ENCODE results near the gene AUTS2.

Gene AUTS2

GRCh38 chr7:70383066-70383782, 784.9 kb downstream of the AUTS2 start:
- no peak for DNase-seq (ENCODE audit: low read depth in 1 of 2, low spot score in 1 of 2)
- no peak for TF ChIP-seq SPI1 (IDR thresholded peaks at IDR 0.05; ENCODE audit: borderline replicate concordance, low read depth)
- H3K27ac ChIP-seq (replicated peaks) = no peak overlapping the region
- no peaks in the 10 kb centered on the region for H3K27me3 ChIP-seq (ENCODE audit: insufficient read depth, poor library complexity, severe bottlenecking)
- H3K4me3 ChIP-seq (replicated peaks; ENCODE audit: insufficient read depth, low read length) = no peak overlapping the region

- Histone ChIP-seq H3K4me3 (replicated peaks; ENCODE audit: insufficient read depth, low read length) (no peak overlapping the region), H3K27ac (replicated peaks) (no peak overlapping the region), H3K27me3 (ENCODE audit: insufficient read depth, poor library complexity, severe bottlenecking) (no peaks in the 10 kb centered on the region)
- TF ChIP-seq SPI1 (IDR thresholded peaks at IDR 0.05; ENCODE audit: borderline replicate concordance, low read depth) (no peak), REST (IDR thresholded peaks at IDR 0.05; ENCODE audit: insufficient replicate concordance, low read depth) (no peak), GABPA (IDR thresholded peaks at IDR 0.05; ENCODE audit: low read depth) (no peak), POLR2AphosphoS5 (IDR thresholded peaks at IDR 0.05; ENCODE audit: low read depth) (no peak)
- TF ChIP-seq, protein P1, sequence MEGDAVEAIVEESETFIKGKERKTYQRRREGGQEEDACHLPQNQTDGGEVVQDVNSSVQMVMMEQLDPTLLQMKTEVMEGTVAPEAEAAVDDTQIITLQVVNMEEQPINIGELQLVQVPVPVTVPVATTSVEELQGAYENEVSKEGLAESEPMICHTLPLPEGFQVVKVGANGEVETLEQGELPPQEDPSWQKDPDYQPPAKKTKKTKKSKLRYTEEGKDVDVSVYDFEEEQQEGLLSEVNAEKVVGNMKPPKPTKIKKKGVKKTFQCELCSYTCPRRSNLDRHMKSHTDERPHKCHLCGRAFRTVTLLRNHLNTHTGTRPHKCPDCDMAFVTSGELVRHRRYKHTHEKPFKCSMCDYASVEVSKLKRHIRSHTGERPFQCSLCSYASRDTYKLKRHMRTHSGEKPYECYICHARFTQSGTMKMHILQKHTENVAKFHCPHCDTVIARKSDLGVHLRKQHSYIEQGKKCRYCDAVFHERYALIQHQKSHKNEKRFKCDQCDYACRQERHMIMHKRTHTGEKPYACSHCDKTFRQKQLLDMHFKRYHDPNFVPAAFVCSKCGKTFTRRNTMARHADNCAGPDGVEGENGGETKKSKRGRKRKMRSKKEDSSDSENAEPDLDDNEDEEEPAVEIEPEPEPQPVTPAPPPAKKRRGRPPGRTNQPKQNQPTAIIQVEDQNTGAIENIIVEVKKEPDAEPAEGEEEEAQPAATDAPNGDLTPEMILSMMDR (IDR thresholded peaks at IDR 0.05; ENCODE audit: insufficient read depth, low read length) = no peak
- no peak for DNase-seq (ENCODE audit: low read depth in 1 of 2, low spot score in 1 of 2)
Measured at GRCh38 chr7:70384024-70384423, 785.7 kb downstream of the AUTS2 start.

- no peaks in the 10 kb centered on the region for H3K27me3 ChIP-seq (ENCODE audit: insufficient read depth, poor library complexity, severe bottlenecking)
- H3K4me3 ChIP-seq (replicated peaks; ENCODE audit: insufficient read depth, low read length) = no peak overlapping the region
- no peak for DNase-seq (ENCODE audit: low read depth in 1 of 2, low spot score in 1 of 2)
- TF ChIP-seq, protein P1 (IDR thresholded peaks at IDR 0.05; ENCODE audit: insufficient read depth, low read length) = no peak
- TF ChIP-seq GABPA (IDR thresholded peaks at IDR 0.05; ENCODE audit: low read depth) (no peak), POLR2AphosphoS5 (IDR thresholded peaks at IDR 0.05; ENCODE audit: low read depth) (no peak), REST (IDR thresholded peaks at IDR 0.05; ENCODE audit: insufficient replicate concordance, low read depth) (no peak), SPI1 (IDR thresholded peaks at IDR 0.05; ENCODE audit: borderline replicate concordance, low read depth) (no peak)
- no peak overlapping the region for H3K27ac ChIP-seq (replicated peaks)
Measured at GRCh38 chr7:70384891-70385290, 786.6 kb downstream of the AUTS2 start.

DNA sequence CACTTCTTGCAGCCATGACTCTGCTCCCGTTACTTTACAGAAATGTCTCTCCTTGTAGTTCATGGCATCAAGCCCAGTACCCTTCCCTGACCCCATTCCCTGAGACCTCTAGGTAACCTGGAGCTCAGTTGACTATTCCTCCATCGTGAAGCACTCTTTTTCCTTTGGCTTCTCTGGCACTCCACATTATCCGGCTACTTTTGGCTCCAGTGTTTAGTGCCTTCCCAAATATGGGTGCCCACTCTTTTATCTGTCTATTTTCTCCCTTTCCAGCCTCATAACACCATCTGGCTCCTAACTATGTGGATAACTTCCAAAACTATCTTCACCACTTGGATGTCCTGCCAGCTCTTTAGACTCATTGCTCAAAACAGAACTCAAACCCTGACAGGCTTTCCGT, 788.9 kb downstream of the AUTS2 start:
- no peak overlapping the region for H3K27ac ChIP-seq (replicated peaks)
- TF ChIP-seq, protein P1 (IDR thresholded peaks at IDR 0.05; ENCODE audit: insufficient read depth, low read length) = no peak
- TF ChIP-seq GABPA (IDR thresholded peaks at IDR 0.05; ENCODE audit: low read depth) (no peak), POLR2AphosphoS5 (IDR thresholded peaks at IDR 0.05; ENCODE audit: low read depth) (no peak), REST (IDR thresholded peaks at IDR 0.05; ENCODE audit: insufficient replicate concordance, low read depth) (no peak), SPI1 (IDR thresholded peaks at IDR 0.05; ENCODE audit: borderline replicate concordance, low read depth) (no peak)

More for the DNA sequence above, 788.9 kb downstream of the AUTS2 start:
- Histone ChIP-seq H3K4me3 (replicated peaks; ENCODE audit: insufficient read depth, low read length) (no peak overlapping the region), H3K27me3 (ENCODE audit: insufficient read depth, poor library complexity, severe bottlenecking) (no peaks in the 10 kb centered on the region)
- no peak for DNase-seq (ENCODE audit: low read depth in 1 of 2, low spot score in 1 of 2)

Measured in HL-60 (cell line).